KOPT-K1 (cell line): ENCODE data around the gene ADGRD2.
"Not testable (repeated sequence)": the region's sequence is repeated elsewhere in the genome, so short reads cannot be mapped to it uniquely, and the experiment has no call there.

Source experiments
- H3K27ac ChIP-seq: fragments of 200-600 bp; sonication (generic); 2 replicates; pipeline ENCODE4 v1.5.1; 2016; ENCODE audit warnings: antibody characterized with exemption, mild to moderate bottlenecking, low read depth, low read length; ENCODE audit not compliant: poor library complexity, severe bottlenecking
- H3K36me3 ChIP-seq: fragments of 200-600 bp; sonication (generic); 2 replicates; pipeline ENCODE4 v1.5.1; 2017; ENCODE audit warnings: antibody characterized with exemption, mild to moderate bottlenecking, low read length, moderate library complexity; ENCODE audit not compliant: insufficient read depth
- H3K9me3 ChIP-seq: fragments of 200-600 bp; sonication (generic); 2 replicates; pipeline ENCODE4 v1.5.1; 2017; ENCODE audit warnings: antibody characterized with exemption, low read length, mild to moderate bottlenecking; ENCODE audit not compliant: insufficient read depth, poor library complexity, severe bottlenecking

The ADGRD2 gene

GRCh38 chr9:124450241-124450924, at the start of gene ADGRD2:
Gene ADGRD2, plus strand, starts transcription at chr9:124450451. Its CDS starts 1,216 bp downstream, at chr9:124451667.
- Histone ChIP-seq H3K9me3 (no peaks in the 10 kb centered on the region), H3K36me3 (no peaks in the 10 kb centered on the region)

GRCh38 chr9:124403246-124403645, 47.0 kb upstream of the ADGRD2 start:
- Histone ChIP-seq H3K9me3 (no peaks in the 10 kb centered on the region), H3K36me3 (peaks cover 86% of the 10 kb centered on the region), H3K27ac (no peak overlapping the region)

More at GRCh38 chr9:124450241-124450924, at the start of gene ADGRD2:
- no peak within 1 kb of the TSS for H3K27ac ChIP-seq

- no peak overlapping the region for H3K27ac ChIP-seq
- H3K9me3 ChIP-seq, result no peaks in the 10 kb centered on the region
- H3K36me3 ChIP-seq, result peaks cover 97% of the 10 kb centered on the region
These were observed 40.8 kb upstream of the ADGRD2 start for GRCh38 chr9:124409410-124409809.

- Histone ChIP-seq H3K27ac (no peak overlapping the region), H3K9me3 (no peaks in the 10 kb centered on the region), H3K36me3 (peaks cover 90% of the 10 kb centered on the region)
These were observed 39.8 kb upstream of the ADGRD2 start for GRCh38 chr9:124410321-124410913.

GRCh38 chr9:124411514-124412227, 38.6 kb upstream of the ADGRD2 start:
- H3K36me3 ChIP-seq, result peaks cover 77% of the 10 kb centered on the region
- H3K9me3 ChIP-seq, result no peaks in the 10 kb centered on the region
- no peak overlapping the region for H3K27ac ChIP-seq

- Histone ChIP-seq H3K36me3 (peaks cover 72% of the 10 kb centered on the region), H3K9me3 (no peaks in the 10 kb centered on the region), H3K27ac (no peak overlapping the region)
These were observed 38.0 kb upstream of the ADGRD2 start for GRCh38 chr9:124412228-124412575.

- no peaks in the 10 kb centered on the region for H3K9me3 ChIP-seq
- H3K27ac ChIP-seq, result peak overlapping the region; percentile 71
- H3K36me3 ChIP-seq, result peaks cover 48% of the 10 kb centered on the region
These were observed 35.6 kb upstream of the ADGRD2 start for GRCh38 chr9:124414612-124415011.

- Histone ChIP-seq H3K9me3 (no peaks in the 10 kb centered on the region), H3K36me3 (peaks cover 41% of the 10 kb centered on the region), H3K27ac (peak within 1 kb of the TSS; percentile 71)
These were observed 35.0 kb upstream of the ADGRD2 start, which contains the start of gene PSMB7 for GRCh38 chr9:124415102-124415851. Gene PSMB7, minus strand, starts transcription at chr9:124415442. Its CDS starts 17 bp downstream, at chr9:124415425.

GRCh38 chr9:124415852-124416484, 34.3 kb upstream of the ADGRD2 start:
- no peaks in the 10 kb centered on the region for H3K9me3 ChIP-seq
- H3K36me3 ChIP-seq, result peaks cover 34% of the 10 kb centered on the region
- H3K27ac ChIP-seq, result peak overlapping the region; percentile 71

- no peaks in the 10 kb centered on the region for H3K9me3 ChIP-seq
- no peak overlapping the region for H3K27ac ChIP-seq
- no peaks in the 10 kb centered on the region for H3K36me3 ChIP-seq
These were observed 30.3 kb upstream of the ADGRD2 start for GRCh38 chr9:124419832-124420489.

- Histone ChIP-seq H3K27ac (no peak overlapping the region), H3K36me3 (no peaks in the 10 kb centered on the region), H3K9me3 (no peaks in the 10 kb centered on the region)
These were observed 29.2 kb upstream of the ADGRD2 start for GRCh38 chr9:124420991-124421543.

GRCh38 chr9:124423155-124423554, 27.1 kb upstream of the ADGRD2 start:
- no peak overlapping the region for H3K27ac ChIP-seq
- no peaks in the 10 kb centered on the region for H3K9me3 ChIP-seq
- no peaks in the 10 kb centered on the region for H3K36me3 ChIP-seq

GRCh38 chr9:124423591-124423990, 26.7 kb upstream of the ADGRD2 start:
- Histone ChIP-seq H3K27ac (no peak overlapping the region), H3K9me3 (no peaks in the 10 kb centered on the region)

GRCh38 chr9:124425733-124426132, 24.5 kb upstream of the ADGRD2 start:
- H3K27ac ChIP-seq, H3K36me3 ChIP-seq, H3K9me3 ChIP-seq: not testable (repeated sequence)

More at GRCh38 chr9:124423591-124423990, 26.7 kb upstream of the ADGRD2 start:
- no peaks in the 10 kb centered on the region for H3K36me3 ChIP-seq
